Measurements from ENCODE around the gene NEDD4L. TPM values are rescaled to one million over a fixed set of nuclear protein-coding genes. Genes with fewer than 3 reads are reported as not detected.
"Not testable (repeated sequence)": the region's sequence is repeated elsewhere in the genome, so short reads cannot be mapped to it uniquely, and the experiment has no call there.

Gene NEDD4L
- total RNA-seq, 1 donor from 2014 or later: 32.6 TPM

GRCh38 chr18:58279504-58280175 lies 235.6 kb downstream of the NEDD4L start:
- H3K4me3 Mint-ChIP-seq: no peak overlapping the region

GRCh38 chr18:58280191-58280590 lies 236.2 kb downstream of the NEDD4L start:
- no peak for ATAC-seq (ENCODE audit: low read depth)
- no peaks in the 10 kb centered on the region for H3K27me3 Mint-ChIP-seq
- TF ChIP-seq CTCF (IDR thresholded peaks at IDR 0.05): no peak
- H3K27ac Mint-ChIP-seq: no peak overlapping the region
- H3K4me1 Mint-ChIP-seq: no peaks in the 10 kb centered on the region
- POLR2A ChIA-PET: no interaction called here
- CTCF ChIA-PET: no interaction called here
- H3K36me3 Mint-ChIP-seq (ENCODE audit: low read depth): no peaks in the 10 kb centered on the region
- no peak overlapping the region for H3K4me3 Mint-ChIP-seq
- H3K9me3 Mint-ChIP-seq: no peaks in the 10 kb centered on the region
- intact Hi-C loops (cut with micrococcal nuclease): no loop called here
- DNase-seq: no peak

More at GRCh38 chr18:58279504-58280175, 235.6 kb downstream of the NEDD4L start:
- Mint-ChIP-seq H3K9me3 (no peaks in the 10 kb centered on the region), H3K4me1 (no peaks in the 10 kb centered on the region), H3K27me3 (no peaks in the 10 kb centered on the region), H3K27ac (no peak overlapping the region), H3K36me3 (ENCODE audit: low read depth) (no peaks in the 10 kb centered on the region)
- CTCF ChIA-PET: no interaction called here
- DNase-seq (no peak), ATAC-seq (ENCODE audit: low read depth) (no peak)
- no peak for TF ChIP-seq CTCF (IDR thresholded peaks at IDR 0.05)
- POLR2A ChIA-PET: no interaction called here
- intact Hi-C loops (cut with micrococcal nuclease): loop anchor here (5.0 kb wide), 1 partner anchor 37 kb away; no protein-coding TSS in a partner anchor

- H3K27ac Mint-ChIP-seq; intact Hi-C loops (cut with micrococcal nuclease); DNase-seq; ATAC-seq (ENCODE audit: low read depth); POLR2A ChIA-PET; H3K27me3 Mint-ChIP-seq; H3K4me3 Mint-ChIP-seq; H3K36me3 Mint-ChIP-seq (ENCODE audit: low read depth); H3K4me1 Mint-ChIP-seq; H3K9me3 Mint-ChIP-seq; CTCF ChIA-PET: not testable (repeated sequence)
These were observed 238.8 kb downstream of the NEDD4L start for GRCh38 chr18:58282872-58283271.

GRCh38 chr18:58284699-58285448 lies 240.8 kb downstream of the NEDD4L start:
- Mint-ChIP-seq H3K36me3 (ENCODE audit: low read depth) (no peaks in the 10 kb centered on the region), H3K27ac (no peak overlapping the region), H3K9me3 (no peaks in the 10 kb centered on the region), H3K4me1 (peaks cover 29% of the 10 kb centered on the region), H3K27me3 (no peaks in the 10 kb centered on the region), H3K4me3 (no peak overlapping the region)
- DNase-seq (no peak), ATAC-seq (ENCODE audit: low read depth) (no peak)
- no peak for TF ChIP-seq CTCF (IDR thresholded peaks at IDR 0.05)
- ChIA-PET POLR2A (no interaction called here), CTCF (no interaction called here)
- intact Hi-C loops (cut with micrococcal nuclease): no loop called here

GRCh38 chr18:58285449-58286130 lies 241.6 kb downstream of the NEDD4L start:
- DNase-seq: no peak
- ATAC-seq (ENCODE audit: low read depth): no peak
- Mint-ChIP-seq H3K9me3 (no peaks in the 10 kb centered on the region), H3K27ac (no peak overlapping the region), H3K4me1 (peaks cover 30% of the 10 kb centered on the region), H3K4me3 (no peak overlapping the region), H3K27me3 (no peaks in the 10 kb centered on the region), H3K36me3 (ENCODE audit: low read depth) (no peaks in the 10 kb centered on the region)
- intact Hi-C loops (cut with micrococcal nuclease): no loop called here
- POLR2A ChIA-PET: no interaction called here
- CTCF ChIA-PET: interaction anchor here (1.0 kb wide), 1 partner anchor 36 kb away, joined by 4 read pairs; no protein-coding TSS in a partner anchor
- no peak for TF ChIP-seq CTCF (IDR thresholded peaks at IDR 0.05)

Data from activated B cell treated with CpG ODN at 0.5 μM for 24 hours (primary cell).